ENCODE results near the gene TBCC.

DNA sequence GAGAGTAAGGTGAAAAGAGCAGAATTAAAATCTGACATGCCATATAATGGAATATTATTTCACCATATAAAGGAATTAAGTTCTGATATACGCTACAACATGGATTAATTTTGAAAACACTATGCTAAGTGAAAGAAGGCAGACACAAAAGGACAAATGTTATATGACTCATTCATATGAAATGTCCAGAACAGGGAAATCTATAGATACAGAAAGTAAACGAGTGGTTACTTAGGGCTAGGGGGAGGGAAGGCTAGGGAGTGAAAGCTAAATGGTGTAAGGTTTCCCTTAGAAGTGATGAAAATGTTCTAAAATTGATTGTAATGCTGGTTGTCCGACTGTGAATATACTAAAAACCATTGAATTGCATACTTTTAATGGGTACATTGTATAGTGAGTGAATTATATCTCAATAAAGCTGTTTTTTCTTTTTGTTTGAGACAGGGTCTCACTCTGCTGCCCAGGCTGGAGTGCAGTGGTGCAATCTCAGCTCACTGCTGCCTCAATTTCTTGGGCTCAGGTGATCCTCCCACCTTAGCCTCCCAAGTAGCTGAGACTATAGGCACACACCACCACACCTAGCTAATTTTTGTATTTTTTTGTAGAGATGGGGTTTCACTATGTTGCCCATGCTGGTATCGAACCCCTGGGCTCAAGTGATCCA, 31.7 kb downstream of the TBCC start:
- TF ChIP-seq POLR2A (IDR thresholded peaks at IDR 0.05) = no peak
- TF ChIP-seq, protein P1, sequence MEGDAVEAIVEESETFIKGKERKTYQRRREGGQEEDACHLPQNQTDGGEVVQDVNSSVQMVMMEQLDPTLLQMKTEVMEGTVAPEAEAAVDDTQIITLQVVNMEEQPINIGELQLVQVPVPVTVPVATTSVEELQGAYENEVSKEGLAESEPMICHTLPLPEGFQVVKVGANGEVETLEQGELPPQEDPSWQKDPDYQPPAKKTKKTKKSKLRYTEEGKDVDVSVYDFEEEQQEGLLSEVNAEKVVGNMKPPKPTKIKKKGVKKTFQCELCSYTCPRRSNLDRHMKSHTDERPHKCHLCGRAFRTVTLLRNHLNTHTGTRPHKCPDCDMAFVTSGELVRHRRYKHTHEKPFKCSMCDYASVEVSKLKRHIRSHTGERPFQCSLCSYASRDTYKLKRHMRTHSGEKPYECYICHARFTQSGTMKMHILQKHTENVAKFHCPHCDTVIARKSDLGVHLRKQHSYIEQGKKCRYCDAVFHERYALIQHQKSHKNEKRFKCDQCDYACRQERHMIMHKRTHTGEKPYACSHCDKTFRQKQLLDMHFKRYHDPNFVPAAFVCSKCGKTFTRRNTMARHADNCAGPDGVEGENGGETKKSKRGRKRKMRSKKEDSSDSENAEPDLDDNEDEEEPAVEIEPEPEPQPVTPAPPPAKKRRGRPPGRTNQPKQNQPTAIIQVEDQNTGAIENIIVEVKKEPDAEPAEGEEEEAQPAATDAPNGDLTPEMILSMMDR (IDR thresholded peaks at IDR 0.05) = no peak
